Adrenal gland (tissue), 12 donors: Measurements from ENCODE around the gene PLEKHA5. TPM values are rescaled to one million over a fixed set of nuclear protein-coding genes. Genes with fewer than 3 reads are reported as not detected.
"Not testable (repeated sequence)": the region's sequence is repeated elsewhere in the genome, so short reads cannot be mapped to it uniquely, and the experiment has no call there.

Experiments
- DNase-seq, 7 donors: peaks; one replicate each; pipeline ENCODE4 v3.0.0-alpha.2; 2019 to 2020
- H3K27ac ChIP-seq, 5 donors: fragments of 200-600 bp; sonication (generic) in 4 of 5; 1 replicate in 3 of 5; 2 replicates in 2 of 5; pipeline versions ENCODE4 v1.5.1 to v1.8.0; 2016 to 2020; ENCODE audit warnings: mild to moderate bottlenecking in 1 of 5
- H3K27me3 ChIP-seq: fragments of 200-600 bp; 2 replicates; pipeline ENCODE4 v1.8.0; 2021
- H3K36me3 ChIP-seq, 2 donors: fragments of 200-600 bp; replicated peaks in 1 of 2; 1 replicate in 1 of 2; 2 replicates in 1 of 2; pipeline versions ENCODE4 v1.5.1 to v1.8.0; 2018 to 2022
- H3K4me1 ChIP-seq, 2 donors: fragments of 200-600 bp; replicated peaks in 1 of 2; 1 replicate in 1 of 2; 2 replicates in 1 of 2; pipeline versions ENCODE4 v1.5.1 to v1.8.0; 2018 to 2021
- H3K4me3 ChIP-seq, 4 donors: fragments of 200-600 bp; sonication (generic) in 3 of 4; one replicate each; pipeline ENCODE4 v1.5.1; 2016 to 2018
- H3K9me3 ChIP-seq, 3 donors: fragments of 200-600 bp; sonication (generic) in 1 of 3; replicated peaks in 1 of 3; 1 replicate in 2 of 3; 2 replicates in 1 of 3; pipeline versions ENCODE4 v1.5.1 to v1.8.0; 2016 to 2021
- POLR2A ChIP-seq, 2 donors: fragments of 450-650 bp; IDR thresholded peaks; one replicate each; pipeline ENCODE4 v1.6.1; 2017; ENCODE audit warnings: antibody characterized with exemption in 2 of 2, mild to moderate bottlenecking in 2 of 2, moderate library complexity in 1 of 2
- WGBS, 4 donors: extraction: QIAGEN DNeasy Blood & Tissue Kit in 2 of 4; methylation state at CpG; one replicate each; pipeline versions ENCODE4 v1.1.5 to v1.1.7; 2013 to 2017; 5-methylcytosine and 5-hydroxymethylcytosine counted together
- intact Hi-C, 2 donors: fragments of 100-400 bp; cut with DNase I; formaldehyde crosslinking; loops; one replicate each; pipeline versions ENCODE4 v1.14.1 to v1.15.0; 2022 to 2023
- polyA plus RNA-seq, 3 donors: library from polyadenylated mRNA; stranded (reverse); fragments of 200-250 nt in 2 of 3; fragments of 350-450 nt in 1 of 3; fragmentation: Illumina TruSeq in 1 of 3; extraction: RNeasy Lipid Tissue Mini Kit (QIAGEN cat#74804) in 1 of 3; gene quantifications; one replicate each; pipeline ENCODE4 v1.2.3, GENCODE V29; 2013 to 2014
- total RNA-seq, 9 donors: library from RNA; depleted of rRNA in 4 of 9; stranded (reverse); fragments of >200 nt in 4 of 9; fragments of 120-200 nt in 1 of 9; fragmentation: NEBNext Ultra II Directional in 1 of 9; extraction: Animal tissue kit (Norgen Biotek cat#: 25700) in 1 of 9; gene quantifications; one replicate each; pipeline versions ENCODE4 v1.1.0 to v1.2.4, GENCODE V29; 2013 to 2023
- TF ChIP-seq, protein P1 (sequence below), 6 experiments: fragments of 450-650 bp in 4 of 6; fragments of 200-600 bp in 2 of 6; sonication (generic) in 1 of 6; IDR thresholded peaks; 1 replicate in 5 of 6; 2 replicates in 1 of 6; pipeline versions ENCODE4 v1.5.1 to v1.8.0; 2016 to 2021; ENCODE audit warnings: antibody characterized with exemption in 6 of 6, mild to moderate bottlenecking in 2 of 6, moderate library complexity in 1 of 6
- donor health status: healthy with polysubstance abuse.
- donor health status: Bipolar disorder and iron deficiency.
- donor health status: DM: yes; HTN: yes; CAD: no.
- donor health status: DM: no; HTN: no; CAD: no.
- donor health status: DM: no; HTN: no; CAD: no.
- donor health status: DM: yes; HTN: yes; CAD: no.

The PLEKHA5 gene
- total and polyA plus RNA-seq, 12 donors, result 26.1 to 165 (median 95.7) TPM

GRCh38 chr12:19302100-19302640 lies 172.6 kb downstream of the PLEKHA5 start:
- WGBS, 4 donors, result 86 to 94% (median 91%) methylated on average over 5 of the region's 5 CpGs
- no peaks in the 10 kb centered on the region for H3K27me3 ChIP-seq
- intact Hi-C loops, result no loop called here
- no peak overlapping the region for H3K4me3 ChIP-seq
- H3K36me3 ChIP-seq, result no peaks in the 10 kb centered on the region
- H3K4me1 ChIP-seq, result peaks cover 25 to 44% of the 10 kb centered on the region in 2 donors
- peak overlapping the region in 1 of 5 donors; percentile 6 for H3K27ac ChIP-seq
- DNase-seq, result no peak
- no peaks in the 10 kb centered on the region for H3K9me3 ChIP-seq
- TF ChIP-seq POLR2A (IDR thresholded peaks at IDR 0.05), result no peak

DNA sequence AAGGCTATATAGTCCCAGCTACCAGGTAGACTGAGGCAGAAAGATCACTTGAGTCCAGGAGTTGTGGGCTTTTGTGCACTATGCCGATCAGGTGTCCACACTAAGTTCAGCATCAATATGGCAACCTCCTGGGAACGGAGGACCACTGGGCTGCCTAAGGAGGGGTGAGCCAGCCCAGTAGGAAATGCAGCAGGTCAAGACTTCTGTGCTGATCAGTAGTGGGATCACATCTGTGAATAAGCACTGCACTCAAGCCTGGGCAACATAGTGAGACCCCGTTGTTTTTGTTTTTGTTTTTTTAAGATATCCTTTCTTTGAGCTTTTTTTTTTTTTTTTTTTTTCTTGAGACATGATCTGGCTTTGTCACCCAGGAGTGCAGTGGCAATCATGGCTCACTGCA lies 174.0 kb downstream of the PLEKHA5 start:
- peaks cover 25 to 44% of the 10 kb centered on the region in 2 donors for H3K4me1 ChIP-seq
- no peak overlapping the region for H3K4me3 ChIP-seq
- H3K9me3 ChIP-seq, result no peaks in the 10 kb centered on the region
- H3K27ac ChIP-seq, result peak overlapping the region in 4 of 5 donors; percentile 19 to 84 (median 28)
- WGBS, 4 donors, result 86 to 94% (median 91%) methylated on average over 3 of the region's 3 CpGs
- TF ChIP-seq POLR2A (IDR thresholded peaks at IDR 0.05), result no peak
- TF ChIP-seq, protein P1, sequence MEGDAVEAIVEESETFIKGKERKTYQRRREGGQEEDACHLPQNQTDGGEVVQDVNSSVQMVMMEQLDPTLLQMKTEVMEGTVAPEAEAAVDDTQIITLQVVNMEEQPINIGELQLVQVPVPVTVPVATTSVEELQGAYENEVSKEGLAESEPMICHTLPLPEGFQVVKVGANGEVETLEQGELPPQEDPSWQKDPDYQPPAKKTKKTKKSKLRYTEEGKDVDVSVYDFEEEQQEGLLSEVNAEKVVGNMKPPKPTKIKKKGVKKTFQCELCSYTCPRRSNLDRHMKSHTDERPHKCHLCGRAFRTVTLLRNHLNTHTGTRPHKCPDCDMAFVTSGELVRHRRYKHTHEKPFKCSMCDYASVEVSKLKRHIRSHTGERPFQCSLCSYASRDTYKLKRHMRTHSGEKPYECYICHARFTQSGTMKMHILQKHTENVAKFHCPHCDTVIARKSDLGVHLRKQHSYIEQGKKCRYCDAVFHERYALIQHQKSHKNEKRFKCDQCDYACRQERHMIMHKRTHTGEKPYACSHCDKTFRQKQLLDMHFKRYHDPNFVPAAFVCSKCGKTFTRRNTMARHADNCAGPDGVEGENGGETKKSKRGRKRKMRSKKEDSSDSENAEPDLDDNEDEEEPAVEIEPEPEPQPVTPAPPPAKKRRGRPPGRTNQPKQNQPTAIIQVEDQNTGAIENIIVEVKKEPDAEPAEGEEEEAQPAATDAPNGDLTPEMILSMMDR (IDR thresholded peaks at IDR 0.05), result no peak
- no peaks in the 10 kb centered on the region for H3K36me3 ChIP-seq
- DNase-seq, result no peak
- H3K27me3 ChIP-seq, result no peaks in the 10 kb centered on the region
- intact Hi-C loops, result no loop called here

DNA sequence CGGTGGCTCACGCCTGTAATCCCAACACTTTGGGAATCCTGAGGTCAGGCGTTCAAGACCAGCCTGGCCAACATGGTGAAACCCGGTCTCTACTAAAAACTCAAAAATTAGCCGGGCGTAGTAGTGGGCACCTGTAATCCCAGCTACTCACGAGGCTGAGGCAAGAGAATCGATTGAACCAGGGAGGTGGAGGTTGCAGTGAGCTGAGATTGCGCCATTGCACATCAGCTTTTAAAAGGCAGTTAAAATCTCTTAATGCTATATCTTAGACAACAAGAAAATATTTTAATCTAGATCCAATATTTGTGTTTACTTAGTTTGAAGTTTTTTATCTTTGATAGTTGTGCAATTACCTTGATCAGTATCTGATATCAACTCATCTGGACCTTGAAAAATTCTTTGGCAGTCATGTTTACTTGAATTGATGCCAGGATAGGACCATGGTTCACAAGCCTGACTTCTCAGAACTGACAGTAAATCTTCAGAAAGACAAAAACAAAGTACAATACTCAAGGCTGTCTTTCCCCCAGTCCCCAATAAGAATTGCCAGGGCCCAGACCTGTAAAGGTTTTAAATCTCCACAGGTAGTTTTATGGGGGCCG lies 174.7 kb downstream of the PLEKHA5 start:
- WGBS, 4 donors, result 40 to 54% (median 51%) methylated on average over 10 of the region's 10 CpGs
- intact Hi-C loops, result no loop called here
- peak in 4 of 7 donors; percentile 36 to 62 (median 50) for DNase-seq
- Histone ChIP-seq H3K4me3 (no peak overlapping the region), H3K4me1 (peaks cover 19 to 36% of the 10 kb centered on the region in 2 donors), H3K27ac (peak overlapping the region; percentile 10 to 84 (median 23)), H3K27me3 (no peaks in the 10 kb centered on the region), H3K9me3 (no peaks in the 10 kb centered on the region), H3K36me3 (no peaks in the 10 kb centered on the region)
- TF ChIP-seq, protein P1 (IDR thresholded peaks at IDR 0.05), result no peak
- no peak for TF ChIP-seq POLR2A (IDR thresholded peaks at IDR 0.05)

DNA sequence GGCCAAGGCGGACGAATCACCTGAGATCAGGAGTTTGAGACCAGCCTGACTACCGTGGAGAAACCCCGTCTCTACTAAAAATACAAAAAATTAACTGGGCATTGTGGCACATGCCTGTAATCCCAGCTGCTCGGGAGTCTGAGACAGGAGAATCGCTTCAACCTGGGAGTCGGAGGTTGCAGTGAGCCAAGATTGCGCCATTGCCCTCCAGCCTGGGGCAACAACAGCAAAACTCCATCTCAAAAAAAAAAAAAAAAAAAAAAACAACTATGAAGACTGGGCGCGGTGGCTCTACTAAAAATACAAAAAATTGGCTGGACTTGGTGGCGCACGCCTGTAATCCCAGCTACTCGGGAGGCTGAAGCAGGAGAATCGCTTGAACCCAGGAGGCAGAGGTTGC lies 176.1 kb downstream of the PLEKHA5 start:
- intact Hi-C loops, DNase-seq, H3K9me3 ChIP-seq, H3K27me3 ChIP-seq, H3K4me3 ChIP-seq, H3K36me3 ChIP-seq: not testable (repeated sequence)
- Histone ChIP-seq H3K4me1 (peaks cover 13 to 24% of the 10 kb centered on the region in 2 donors), H3K27ac (peak overlapping the region in 1 of 5 donors; percentile 84)
- 95 to 98% (median 96%) methylated on average over 14 of the region's 14 CpGs for WGBS, 4 donors

DNA sequence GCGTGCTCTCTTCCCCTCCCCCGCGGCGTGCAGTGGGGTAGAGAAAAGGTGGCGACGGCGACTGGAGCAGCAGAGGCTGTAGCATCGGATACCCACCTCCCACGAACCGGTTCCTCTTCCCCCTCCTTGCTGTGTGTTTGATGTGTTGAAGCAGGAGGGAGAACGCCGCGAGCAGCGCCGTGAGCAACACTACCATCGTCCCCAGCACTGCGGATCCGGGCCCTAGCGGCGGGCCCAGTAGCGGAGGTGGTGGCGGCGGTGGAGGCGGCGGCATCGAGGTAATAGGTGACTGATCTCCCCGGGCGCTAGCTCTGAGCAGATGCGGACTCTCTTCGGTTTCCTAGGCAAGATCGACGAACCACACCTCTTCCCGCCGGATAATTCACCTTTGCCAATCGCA lies 176.8 kb downstream of the PLEKHA5 start:
- H3K4me1 ChIP-seq, result peaks cover 14 to 25% of the 10 kb centered on the region in 2 donors
- DNase-seq, result no peak
- WGBS, 4 donors, result 96 to 99% (median 97%) methylated on average over 35 of the region's 35 CpGs
- H3K36me3 ChIP-seq, result no peaks in the 10 kb centered on the region
- H3K27ac ChIP-seq, result no peak overlapping the region
- no peak overlapping the region for H3K4me3 ChIP-seq
- TF ChIP-seq, protein P1 (IDR thresholded peaks at IDR 0.05), result no peak
- no peak for TF ChIP-seq POLR2A (IDR thresholded peaks at IDR 0.05)
- H3K9me3 ChIP-seq, result no peaks in the 10 kb centered on the region
- H3K27me3 ChIP-seq, result no peaks in the 10 kb centered on the region
- intact Hi-C loops, result no loop called here
